Brain microvascular endothelial cell (primary cell): ENCODE measurements around the gene FOSL1.

ENCODE experiments used
- DNase-seq: peaks from one replicate; pipeline ENCODE4 v3.0.0-alpha.2; 2020
- H3K27ac ChIP-seq: fragments of 250-450 bp; sonication (Bioruptor Pico); 2 replicates; pipeline ENCODE4 v1.5.1; 2020; ENCODE audit warnings: mild to moderate bottlenecking, moderate library complexity
- H3K27me3 ChIP-seq: fragments of 250-450 bp; sonication (Bioruptor Pico); replicated peaks from 2 replicates; pipeline ENCODE4 v1.5.1; 2020; ENCODE audit warnings: mild to moderate bottlenecking
- H3K36me3 ChIP-seq: fragments of 250-450 bp; sonication (Bioruptor Pico); replicated peaks from 2 replicates; pipeline ENCODE4 v1.5.1; 2020; ENCODE audit warnings: mild to moderate bottlenecking
- H3K4me3 ChIP-seq: 2 replicates; pipeline ENCODE4 v1.5.1; 2011; ENCODE audit warnings: low read depth, mild to moderate bottlenecking, control low read depth, low read length, moderate library complexity
- in situ Hi-C: cut with HindIII; loops from 2 replicates; pipeline ENCODE4 v1.10.0; 2017; ENCODE audit warnings: low sequenced_read_pairs, low pct_ligation_motif_present
- TF ChIP-seq, protein P1 (sequence below): IDR thresholded peaks from 2 replicates; pipeline ENCODE4 v1.5.1; 2011; ENCODE audit warnings: low read depth, mild to moderate bottlenecking, moderate library complexity, low read length, control low read depth, inconsistent platforms; ENCODE audit errors: missing control alignments

Gene FOSL1

DNA sequence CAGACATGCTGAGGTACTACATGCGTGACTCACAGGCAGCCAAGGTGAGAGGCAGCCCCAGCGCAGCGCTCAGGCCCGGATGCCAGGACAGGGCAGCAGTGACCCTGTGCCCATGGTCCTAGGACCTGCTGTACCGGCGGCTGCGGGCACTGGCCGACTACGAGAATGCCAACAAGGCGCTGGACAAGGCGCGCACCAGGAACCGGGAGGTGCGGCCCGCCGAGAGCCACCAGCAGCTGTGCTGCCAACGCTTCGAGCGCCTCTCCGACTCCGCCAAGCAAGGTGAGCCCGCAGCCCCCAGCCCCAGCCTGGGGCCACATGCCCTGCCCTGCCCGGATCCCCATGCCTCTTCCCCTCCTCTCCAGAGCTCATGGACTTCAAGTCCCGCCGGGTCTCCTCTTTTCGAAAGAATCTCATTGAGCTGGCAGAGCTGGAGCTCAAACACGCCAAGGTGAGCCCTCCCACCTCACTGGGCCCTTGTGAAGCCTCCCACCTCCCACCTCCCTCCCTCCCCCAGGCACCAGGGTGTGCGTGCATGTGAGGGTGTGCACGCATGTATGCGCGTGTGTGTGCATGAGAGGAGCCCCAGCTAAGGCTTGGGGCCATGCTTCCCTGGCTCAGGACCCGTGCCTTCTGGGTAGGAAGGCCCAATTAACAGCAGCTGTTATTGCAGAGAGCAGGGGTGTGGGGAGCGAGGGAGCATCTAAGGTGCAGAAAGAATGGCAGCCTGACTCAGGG lies 47.5 kb downstream of the FOSL1 start:
- no peaks in the 10 kb centered on the region for H3K27me3 ChIP-seq
- TF ChIP-seq, protein P1, sequence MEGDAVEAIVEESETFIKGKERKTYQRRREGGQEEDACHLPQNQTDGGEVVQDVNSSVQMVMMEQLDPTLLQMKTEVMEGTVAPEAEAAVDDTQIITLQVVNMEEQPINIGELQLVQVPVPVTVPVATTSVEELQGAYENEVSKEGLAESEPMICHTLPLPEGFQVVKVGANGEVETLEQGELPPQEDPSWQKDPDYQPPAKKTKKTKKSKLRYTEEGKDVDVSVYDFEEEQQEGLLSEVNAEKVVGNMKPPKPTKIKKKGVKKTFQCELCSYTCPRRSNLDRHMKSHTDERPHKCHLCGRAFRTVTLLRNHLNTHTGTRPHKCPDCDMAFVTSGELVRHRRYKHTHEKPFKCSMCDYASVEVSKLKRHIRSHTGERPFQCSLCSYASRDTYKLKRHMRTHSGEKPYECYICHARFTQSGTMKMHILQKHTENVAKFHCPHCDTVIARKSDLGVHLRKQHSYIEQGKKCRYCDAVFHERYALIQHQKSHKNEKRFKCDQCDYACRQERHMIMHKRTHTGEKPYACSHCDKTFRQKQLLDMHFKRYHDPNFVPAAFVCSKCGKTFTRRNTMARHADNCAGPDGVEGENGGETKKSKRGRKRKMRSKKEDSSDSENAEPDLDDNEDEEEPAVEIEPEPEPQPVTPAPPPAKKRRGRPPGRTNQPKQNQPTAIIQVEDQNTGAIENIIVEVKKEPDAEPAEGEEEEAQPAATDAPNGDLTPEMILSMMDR, result no peak
- H3K27ac ChIP-seq, result no peak overlapping the region
- H3K4me3 ChIP-seq, result no peak overlapping the region
- H3K36me3 ChIP-seq, result peaks cover 66% of the 10 kb centered on the region
- in situ Hi-C loops, result no loop called here
- DNase-seq, result no peak

DNA sequence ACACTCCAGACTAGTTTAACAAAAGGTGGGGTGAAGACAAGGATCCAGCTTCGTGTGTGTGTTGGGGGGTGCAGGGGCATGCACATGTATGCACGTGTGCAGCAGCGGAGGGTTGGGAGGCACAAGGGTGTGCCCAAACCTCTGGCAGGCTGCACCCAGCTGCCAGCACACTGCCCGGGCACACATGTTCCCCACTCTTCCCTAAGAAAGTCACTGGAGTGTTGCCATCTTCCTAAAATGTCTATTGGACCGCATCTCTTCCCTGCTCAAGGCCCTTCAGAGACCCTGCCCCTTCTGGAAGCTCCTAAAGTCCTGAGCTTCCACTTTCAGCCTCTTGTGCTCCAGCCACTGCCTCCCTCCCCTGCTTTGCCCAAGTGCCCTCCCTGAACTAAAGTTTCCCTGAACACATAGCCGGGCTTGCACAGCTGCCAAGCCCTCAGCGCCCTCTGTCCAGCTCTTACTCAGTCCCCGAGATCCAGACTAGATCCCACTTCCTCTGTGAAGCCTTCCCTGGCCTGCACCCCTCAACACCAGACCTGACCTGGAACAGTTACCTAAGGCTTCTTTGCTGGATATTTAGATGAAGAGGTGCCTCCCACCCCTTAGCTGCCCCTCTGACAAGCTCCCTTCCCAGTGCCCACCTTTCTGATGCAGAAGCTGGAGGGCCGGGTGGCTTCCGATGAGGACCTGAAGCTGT lies 48.2 kb downstream of the FOSL1 start:
- in situ Hi-C loops, result no loop called here
- H3K4me3 ChIP-seq, result no peak overlapping the region
- peaks cover 61% of the 10 kb centered on the region for H3K36me3 ChIP-seq
- DNase-seq, result no peak
- H3K27ac ChIP-seq, result no peak overlapping the region
- no peaks in the 10 kb centered on the region for H3K27me3 ChIP-seq
- TF ChIP-seq, protein P1, result no peak

DNA sequence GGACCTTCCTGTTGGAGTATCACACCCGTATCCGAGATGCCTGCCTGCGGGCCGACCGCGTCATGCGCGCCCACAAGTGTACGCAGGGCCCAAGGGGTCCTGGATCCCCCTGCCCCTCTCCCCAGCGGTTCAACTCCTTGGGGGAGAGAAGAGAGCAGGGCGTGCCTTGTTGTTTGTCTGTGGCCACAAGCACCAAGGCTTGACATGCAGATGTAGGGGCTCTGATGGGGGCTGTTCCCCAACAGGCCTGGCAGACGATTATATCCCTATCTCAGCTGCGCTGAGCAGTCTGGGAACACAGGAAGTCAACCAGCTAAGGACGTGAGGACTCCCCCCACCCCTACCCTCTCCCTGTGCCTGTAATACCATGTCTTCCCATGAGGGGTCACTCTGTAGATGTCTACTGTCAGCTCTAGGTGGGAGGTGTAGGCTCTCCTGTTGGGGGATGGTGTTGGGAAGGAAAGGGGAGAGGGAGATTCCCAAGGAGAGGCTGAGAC lies 49.1 kb downstream of the FOSL1 start:
- Histone ChIP-seq H3K36me3 (peaks cover 53% of the 10 kb centered on the region), H3K27ac (no peak overlapping the region), H3K27me3 (no peaks in the 10 kb centered on the region), H3K4me3 (no peak overlapping the region)
- no peak for DNase-seq
- TF ChIP-seq, protein P1, result peak; percentile 74
- in situ Hi-C loops, result no loop called here

DNA sequence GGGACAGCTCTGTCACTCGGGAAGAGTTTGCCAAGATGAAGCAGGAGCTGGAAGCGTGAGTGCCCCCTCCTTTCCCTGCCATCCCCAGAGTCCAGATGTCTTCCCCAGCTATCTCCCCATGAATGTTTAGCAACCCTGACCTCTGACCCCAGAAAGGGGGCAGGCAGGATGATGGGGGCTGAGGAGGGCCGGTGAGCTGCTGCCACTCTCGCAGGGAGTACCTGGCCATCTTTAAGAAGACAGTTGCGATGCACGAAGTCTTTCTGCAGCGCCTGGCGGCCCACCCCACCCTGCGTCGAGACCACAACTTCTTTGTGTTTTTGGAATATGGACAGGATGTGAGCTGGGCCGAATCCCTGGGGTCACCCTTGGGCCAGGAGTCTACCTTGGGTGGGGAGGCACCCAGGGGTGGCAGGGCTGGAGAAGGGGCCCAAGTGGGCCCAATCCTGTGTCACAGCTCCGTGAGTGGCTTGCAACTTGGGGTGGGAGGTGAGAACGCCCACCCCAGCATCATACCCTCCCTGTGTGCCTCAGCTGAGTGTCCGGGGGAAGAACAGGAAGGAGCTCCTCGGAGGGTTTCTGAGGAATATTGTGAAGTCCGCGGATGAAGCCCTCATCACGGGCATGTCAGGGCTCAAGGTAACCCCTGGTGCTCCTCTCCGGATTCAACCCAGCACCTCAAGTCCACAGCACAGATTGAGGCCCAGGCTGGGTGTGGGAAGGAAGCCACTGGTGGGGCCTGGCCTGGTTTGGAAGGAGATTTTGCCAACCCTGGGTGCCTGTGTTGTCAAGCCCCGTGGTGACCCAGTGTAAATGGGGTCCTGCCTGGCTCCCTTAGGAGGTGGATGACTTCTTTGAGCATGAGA lies 49.7 kb downstream of the FOSL1 start:
- no peaks in the 10 kb centered on the region for H3K27me3 ChIP-seq
- peaks cover 46% of the 10 kb centered on the region for H3K36me3 ChIP-seq
- DNase-seq, result no peak
- H3K27ac ChIP-seq, result no peak overlapping the region
- TF ChIP-seq, protein P1, result no peak
- in situ Hi-C loops, result no loop called here
- no peak overlapping the region for H3K4me3 ChIP-seq

DNA sequence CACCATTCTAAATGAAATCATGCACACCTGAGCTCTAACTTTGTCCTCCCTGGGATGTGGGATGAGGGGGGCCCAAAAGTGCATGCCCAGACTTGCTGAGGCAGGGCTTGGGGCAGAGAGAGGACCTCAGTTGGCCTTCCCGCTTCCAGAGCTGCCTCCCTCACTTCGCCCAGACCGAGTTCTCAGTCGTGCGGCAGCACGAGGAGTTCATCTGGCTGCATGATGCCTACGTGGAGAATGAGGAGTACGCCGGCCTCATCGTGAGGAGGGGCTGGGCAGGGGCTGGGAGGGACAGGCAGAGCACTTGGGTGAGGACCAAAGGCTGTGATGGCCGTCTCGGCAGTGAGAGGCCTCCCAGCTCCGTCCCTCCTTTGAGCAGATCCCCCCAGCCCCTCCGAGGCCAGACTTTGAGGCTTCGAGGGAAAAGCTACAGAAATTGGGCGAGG lies 50.4 kb downstream of the FOSL1 start:
- peaks cover 39% of the 10 kb centered on the region for H3K36me3 ChIP-seq
- TF ChIP-seq, protein P1, result no peak
- no peak for DNase-seq
- no peaks in the 10 kb centered on the region for H3K27me3 ChIP-seq
- in situ Hi-C loops, result no loop called here
- H3K4me3 ChIP-seq, result no peak overlapping the region
- no peak overlapping the region for H3K27ac ChIP-seq
